Heart left ventricle (tissue), 13 donors: Measurements from ENCODE around the gene PTGIS.

Experiments used
- POLR2A ChIP-seq, 2 donors: fragments of 450-650 bp; IDR thresholded peaks; one replicate each; pipeline ENCODE4 v1.6.1; 2017; ENCODE audit warnings: antibody characterized with exemption in 2 of 2, mild to moderate bottlenecking in 2 of 2, moderate library complexity in 2 of 2
- TF ChIP-seq, protein P1 (sequence below), 12 donors: fragments of 200-600 bp; sonication (generic) in 4 of 12; IDR thresholded peaks; one replicate each; pipeline versions ENCODE4 v1.5.0 to v1.8.0; 2018 to 2022; ENCODE audit warnings: antibody characterized with exemption in 12 of 12, mild to moderate bottlenecking in 5 of 12
- donor health status: ischemic (EF 13 %, LVEDD 7.1; RV severe dilation, severe dysfunction).
- donor health status: DM: no; HTN: yes; CAD: no.
- donor health status: DM: no; HTN: no; CAD: no.
- donor health status: ischemic (EF 25% LVEDD 6.9; RV normal size, moderate dysfunction).
- donor health status: ischemic (EF 25% LVEDD 5.7; RV mildly dilated, moderate dysfunction).
- donor health status: ischemic (EF 35%, LVEDD 5.7; RV mildly dilated, moderate dysfunction).
- donor health status: nonischemic (EF 11% LVEDD 7.7; RV severe dilation, severe dysfunction).
- donor health status: DM: yes; HTN: yes; CAD: no.
- donor health status: PGD.
- donor health status: ischemic (EF 29% LVEDD 5.4; RV normal size, mild dysfunction).
- donor health status: nonischemic (EF 23%, LVEDD 6.1; RV moderate dilation, normal function).

DNA sequence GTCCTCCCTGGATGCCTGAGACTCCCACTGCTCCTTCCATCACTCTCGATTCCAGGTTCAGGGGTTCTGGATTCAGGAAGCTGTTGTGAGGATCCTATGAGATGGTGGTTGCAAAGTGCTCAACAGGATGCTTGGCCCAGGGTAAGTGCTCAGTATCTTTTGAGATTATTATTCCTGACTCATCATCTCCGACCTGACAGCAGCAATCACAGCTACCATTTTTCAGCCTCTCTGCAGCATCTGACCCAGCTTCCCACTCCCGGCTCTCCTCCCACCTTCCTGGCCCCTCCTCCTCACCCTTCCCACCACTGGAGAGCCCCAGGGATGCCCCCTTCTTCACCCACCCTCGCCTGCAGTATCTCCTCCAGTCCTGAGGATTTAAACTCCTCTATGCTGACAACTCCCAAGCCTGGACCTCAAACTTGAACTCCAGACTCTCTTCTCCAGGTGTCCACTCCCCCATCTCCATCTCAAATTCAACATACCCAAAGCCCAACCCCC is 48.7 kb downstream of the PTGIS start:
- TF ChIP-seq, protein P1, sequence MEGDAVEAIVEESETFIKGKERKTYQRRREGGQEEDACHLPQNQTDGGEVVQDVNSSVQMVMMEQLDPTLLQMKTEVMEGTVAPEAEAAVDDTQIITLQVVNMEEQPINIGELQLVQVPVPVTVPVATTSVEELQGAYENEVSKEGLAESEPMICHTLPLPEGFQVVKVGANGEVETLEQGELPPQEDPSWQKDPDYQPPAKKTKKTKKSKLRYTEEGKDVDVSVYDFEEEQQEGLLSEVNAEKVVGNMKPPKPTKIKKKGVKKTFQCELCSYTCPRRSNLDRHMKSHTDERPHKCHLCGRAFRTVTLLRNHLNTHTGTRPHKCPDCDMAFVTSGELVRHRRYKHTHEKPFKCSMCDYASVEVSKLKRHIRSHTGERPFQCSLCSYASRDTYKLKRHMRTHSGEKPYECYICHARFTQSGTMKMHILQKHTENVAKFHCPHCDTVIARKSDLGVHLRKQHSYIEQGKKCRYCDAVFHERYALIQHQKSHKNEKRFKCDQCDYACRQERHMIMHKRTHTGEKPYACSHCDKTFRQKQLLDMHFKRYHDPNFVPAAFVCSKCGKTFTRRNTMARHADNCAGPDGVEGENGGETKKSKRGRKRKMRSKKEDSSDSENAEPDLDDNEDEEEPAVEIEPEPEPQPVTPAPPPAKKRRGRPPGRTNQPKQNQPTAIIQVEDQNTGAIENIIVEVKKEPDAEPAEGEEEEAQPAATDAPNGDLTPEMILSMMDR (IDR thresholded peaks at IDR 0.05): no peak
- no peak for TF ChIP-seq POLR2A (IDR thresholded peaks at IDR 0.05)
